Adrenal gland (tissue), 12 donors: ENCODE results near the gene IPP. TPM values are rescaled to one million over a fixed set of nuclear protein-coding genes. Genes with fewer than 3 reads are reported as not detected.
"Not testable (repeated sequence)": the region's sequence is repeated elsewhere in the genome, so short reads cannot be mapped to it uniquely, and the experiment has no call there.

ENCODE experiments used
- DNase-seq, 7 donors: peaks; one replicate each; pipeline ENCODE4 v3.0.0-alpha.2; 2019 to 2020
- H3K27ac ChIP-seq, 5 donors: fragments of 200-600 bp; sonication (generic) in 4 of 5; 1 replicate in 3 of 5; 2 replicates in 2 of 5; pipeline versions ENCODE4 v1.5.1 to v1.8.0; 2016 to 2020; ENCODE audit warnings: mild to moderate bottlenecking in 1 of 5
- H3K27me3 ChIP-seq: fragments of 200-600 bp; 2 replicates; pipeline ENCODE4 v1.8.0; 2021
- H3K36me3 ChIP-seq, 2 donors: fragments of 200-600 bp; replicated peaks in 1 of 2; 1 replicate in 1 of 2; 2 replicates in 1 of 2; pipeline versions ENCODE4 v1.5.1 to v1.8.0; 2018 to 2022
- H3K4me1 ChIP-seq, 2 donors: fragments of 200-600 bp; replicated peaks in 1 of 2; 1 replicate in 1 of 2; 2 replicates in 1 of 2; pipeline versions ENCODE4 v1.5.1 to v1.8.0; 2018 to 2021
- H3K4me3 ChIP-seq, 4 donors: fragments of 200-600 bp; sonication (generic) in 3 of 4; one replicate each; pipeline ENCODE4 v1.5.1; 2016 to 2018
- H3K9me3 ChIP-seq, 3 donors: fragments of 200-600 bp; sonication (generic) in 1 of 3; replicated peaks in 1 of 3; 1 replicate in 2 of 3; 2 replicates in 1 of 3; pipeline versions ENCODE4 v1.5.1 to v1.8.0; 2016 to 2021
- CTCF ChIP-seq, 6 experiments: fragments of 450-650 bp in 4 of 6; fragments of 200-600 bp in 2 of 6; sonication (generic) in 1 of 6; IDR thresholded peaks; 1 replicate in 5 of 6; 2 replicates in 1 of 6; pipeline versions ENCODE4 v1.5.1 to v1.8.0; 2016 to 2021; ENCODE audit warnings: antibody characterized with exemption in 6 of 6, mild to moderate bottlenecking in 2 of 6, moderate library complexity in 1 of 6
- POLR2A ChIP-seq, 2 donors: fragments of 450-650 bp; IDR thresholded peaks; one replicate each; pipeline ENCODE4 v1.6.1; 2017; ENCODE audit warnings: antibody characterized with exemption in 2 of 2, mild to moderate bottlenecking in 2 of 2, moderate library complexity in 1 of 2
- WGBS, 4 donors: extraction: QIAGEN DNeasy Blood & Tissue Kit in 2 of 4; methylation state at CpG; one replicate each; pipeline versions ENCODE4 v1.1.5 to v1.1.7; 2013 to 2017; 5-methylcytosine and 5-hydroxymethylcytosine counted together
- intact Hi-C, 2 donors: fragments of 100-400 bp; cut with DNase I; formaldehyde crosslinking; loops; one replicate each; pipeline versions ENCODE4 v1.14.1 to v1.15.0; 2022 to 2023
- polyA plus RNA-seq, 3 donors: library from polyadenylated mRNA; stranded (reverse); fragments of 200-250 nt in 2 of 3; fragments of 350-450 nt in 1 of 3; fragmentation: Illumina TruSeq in 1 of 3; extraction: RNeasy Lipid Tissue Mini Kit (QIAGEN cat#74804) in 1 of 3; gene quantifications; one replicate each; pipeline ENCODE4 v1.2.3, GENCODE V29; 2013 to 2014
- total RNA-seq, 9 donors: library from RNA; depleted of rRNA in 4 of 9; stranded (reverse); fragments of >200 nt in 4 of 9; fragments of 120-200 nt in 1 of 9; fragmentation: NEBNext Ultra II Directional in 1 of 9; extraction: Animal tissue kit (Norgen Biotek cat#: 25700) in 1 of 9; gene quantifications; one replicate each; pipeline versions ENCODE4 v1.1.0 to v1.2.4, GENCODE V29; 2013 to 2023
- donor health status: healthy with polysubstance abuse.
- donor health status: Bipolar disorder and iron deficiency.
- donor health status: DM: yes; HTN: yes; CAD: no.
- donor health status: DM: no; HTN: no; CAD: no.
- donor health status: DM: no; HTN: no; CAD: no.
- donor health status: DM: yes; HTN: yes; CAD: no.

IPP gene
- total and polyA plus RNA-seq, 12 donors = 2.8 to 23.9 (median 11.3) TPM

DNA sequence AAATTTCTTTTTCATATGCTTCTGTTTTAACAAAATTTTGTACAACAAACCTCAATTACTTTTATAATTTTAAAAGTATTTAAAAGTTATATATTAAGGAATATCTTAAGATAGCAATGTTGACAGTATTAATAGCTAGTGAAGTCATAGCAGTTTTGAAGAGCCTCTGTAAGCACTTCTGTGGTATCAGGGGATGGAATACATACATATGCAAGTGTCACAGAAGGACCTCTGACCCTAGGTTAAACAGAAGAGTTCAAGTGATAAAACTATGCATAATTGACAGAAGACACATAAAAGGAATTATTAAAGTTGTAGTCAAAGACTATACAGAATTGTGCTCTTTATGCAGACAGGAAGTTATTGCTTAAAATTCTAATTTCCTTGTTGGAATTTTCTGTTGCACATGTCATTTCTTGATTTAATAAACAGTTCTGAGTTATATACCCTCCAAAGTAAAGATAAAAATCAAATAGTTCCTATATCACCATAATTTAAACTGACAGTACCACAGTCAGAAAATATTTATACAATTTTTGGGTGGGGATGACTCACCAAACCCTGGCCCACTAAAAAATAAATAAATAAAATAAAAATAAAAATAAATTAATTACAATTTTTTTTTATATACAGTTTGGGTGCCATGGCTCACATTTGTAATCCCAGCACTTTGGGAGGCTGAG lies 27.1 kb downstream of the IPP start:
- no peak for DNase-seq
- TF ChIP-seq POLR2A (IDR thresholded peaks at IDR 0.05) (no peak), CTCF (IDR thresholded peaks at IDR 0.05) (no peak)
- H3K27ac ChIP-seq = no peak overlapping the region
- no peaks in the 10 kb centered on the region for H3K27me3 ChIP-seq
- no peak overlapping the region for H3K4me3 ChIP-seq
- H3K4me1 ChIP-seq = no peaks in the 10 kb centered on the region
- intact Hi-C loops = no loop called here
- H3K36me3 ChIP-seq = peaks cover 0 to 4% of the 10 kb centered on the region in 2 donors
- H3K9me3 ChIP-seq = no peaks in the 10 kb centered on the region

GRCh38 chr1:45722809-45723208 lies 27.6 kb downstream of the IPP start:
- Histone ChIP-seq H3K27me3 (no peaks in the 10 kb centered on the region), H3K27ac (no peak overlapping the region), H3K4me1 (no peaks in the 10 kb centered on the region), H3K36me3 (peaks cover 0 to 6% of the 10 kb centered on the region in 2 donors), H3K9me3 (no peaks in the 10 kb centered on the region), H3K4me3 (no peak overlapping the region)
- no peak for DNase-seq
- intact Hi-C loops = no loop called here
- TF ChIP-seq CTCF (IDR thresholded peaks at IDR 0.05) = no peak
- TF ChIP-seq POLR2A (IDR thresholded peaks at IDR 0.05) = no peak
- WGBS, 4 donors = 85 to 96% (median 92%) methylated on average over 3 of the region's 3 CpGs

DNA sequence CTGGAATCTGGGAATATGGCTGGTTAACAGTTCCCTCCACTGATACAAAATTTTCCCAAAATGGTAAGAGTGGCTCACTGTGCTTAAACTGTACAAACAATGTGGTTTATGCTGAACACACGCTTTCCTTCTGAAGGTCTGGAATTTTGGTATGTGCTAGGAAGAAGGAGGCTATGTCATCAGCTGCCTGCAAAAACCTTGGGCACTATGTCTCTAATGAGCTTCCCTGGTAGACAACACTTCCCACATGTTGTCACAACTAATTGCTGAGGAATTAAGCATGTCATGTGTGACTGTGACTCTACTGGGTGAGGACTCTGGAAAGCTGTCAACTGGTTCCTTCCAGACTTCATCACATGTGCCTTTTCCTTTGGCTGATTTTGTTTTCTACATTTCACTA lies 29.2 kb downstream of the IPP start:
- H3K9me3 ChIP-seq = no peaks in the 10 kb centered on the region
- no peak overlapping the region for H3K4me3 ChIP-seq
- no peaks in the 10 kb centered on the region for H3K27me3 ChIP-seq
- no peaks in the 10 kb centered on the region for H3K4me1 ChIP-seq
- intact Hi-C loops = no loop called here
- H3K36me3 ChIP-seq = peaks cover 0 to 5% of the 10 kb centered on the region in 2 donors
- WGBS, 4 donors = 93 to 100% (median 98%) methylated on average over 1 of the region's 1 CpG
- no peak for TF ChIP-seq CTCF (IDR thresholded peaks at IDR 0.05)
- TF ChIP-seq POLR2A (IDR thresholded peaks at IDR 0.05) = no peak
- DNase-seq = no peak
- H3K27ac ChIP-seq = no peak overlapping the region

DNA sequence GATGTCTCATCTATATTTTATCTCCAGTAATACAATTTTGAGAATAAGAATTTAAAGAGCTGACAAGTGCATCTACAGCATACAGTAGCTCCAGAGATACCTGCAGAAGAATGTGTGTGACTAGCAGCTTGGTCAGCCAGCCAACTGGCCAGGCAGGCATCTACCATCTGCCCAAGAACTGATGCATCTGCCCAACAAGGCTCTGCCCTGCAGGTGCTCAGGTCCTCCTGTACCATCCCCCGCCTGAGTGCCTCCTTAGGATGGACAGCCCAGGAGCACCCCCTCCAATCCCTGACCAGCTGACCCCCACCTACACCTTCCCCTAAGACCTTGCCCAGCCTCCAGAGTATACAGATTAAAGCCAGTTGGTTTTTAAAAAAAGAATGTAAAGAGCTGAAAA lies 32.2 kb downstream of the IPP start:
- no peak for DNase-seq
- Histone ChIP-seq H3K27ac (no peak overlapping the region), H3K36me3 (peaks cover 0 to 4% of the 10 kb centered on the region in 2 donors), H3K27me3 (no peaks in the 10 kb centered on the region), H3K4me1 (no peaks in the 10 kb centered on the region), H3K4me3 (no peak overlapping the region), H3K9me3 (no peaks in the 10 kb centered on the region)
- no peak for TF ChIP-seq POLR2A (IDR thresholded peaks at IDR 0.05)
- intact Hi-C loops = no loop called here
- 95 to 100% (median 100%) methylated on average over 1 of the region's 1 CpG for WGBS, 4 donors

DNA sequence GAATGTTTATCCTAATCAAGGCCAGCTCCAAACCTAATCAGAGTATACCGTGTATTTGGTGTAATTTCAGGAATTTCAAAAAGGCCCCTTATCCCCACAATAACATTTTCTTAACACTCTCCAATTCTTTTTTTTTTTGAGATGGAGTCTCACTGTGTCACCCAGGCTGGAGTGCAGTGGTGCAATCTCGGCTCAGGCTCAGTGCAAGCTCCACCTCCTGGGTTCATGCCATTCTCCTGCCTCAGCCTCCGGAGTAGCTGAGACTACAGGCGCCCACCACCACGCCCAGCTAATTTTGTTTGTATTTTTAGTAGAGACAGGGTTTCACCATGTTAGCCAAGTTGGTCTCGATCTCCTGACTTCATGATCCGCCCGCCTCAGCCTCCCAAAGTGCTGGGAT lies 33.1 kb downstream of the IPP start:
- WGBS, 4 donors = 83 to 87% (median 86%) methylated on average over 8 of the region's 8 CpGs
- H3K27me3 ChIP-seq, H3K4me1 ChIP-seq, H3K36me3 ChIP-seq, intact Hi-C loops, H3K9me3 ChIP-seq, H3K27ac ChIP-seq, H3K4me3 ChIP-seq: not testable (repeated sequence)
- peak in 2 of 7 donors; percentile 10 to 28 for DNase-seq
